D721Med (cell line): Measurements from ENCODE around the gene CNTNAP2.
"Not testable (repeated sequence)": the region's sequence is repeated elsewhere in the genome, so short reads cannot be mapped to it uniquely, and the experiment has no call there.

Experiments used
- DNase-seq: peaks from one replicate; pipeline ENCODE4 v3.0.0; 2011; ENCODE audit warnings: low spot score; ENCODE audit not compliant: insufficient read length
- FAIRE-seq: peaks from 2 replicates; lab custom pipeline; 2011; peaks lifted over from hg19 to GRCh38; lab: Jason Lieb, UNC
- TF ChIP-seq, protein P1 (sequence below): IDR thresholded peaks from 2 replicates; pipeline ENCODE4 v1.5.1; 2012; ENCODE audit warnings: mild to moderate bottlenecking, control low read depth; ENCODE audit not compliant: insufficient read depth; ENCODE audit errors: missing control alignments

Gene CNTNAP2

DNA sequence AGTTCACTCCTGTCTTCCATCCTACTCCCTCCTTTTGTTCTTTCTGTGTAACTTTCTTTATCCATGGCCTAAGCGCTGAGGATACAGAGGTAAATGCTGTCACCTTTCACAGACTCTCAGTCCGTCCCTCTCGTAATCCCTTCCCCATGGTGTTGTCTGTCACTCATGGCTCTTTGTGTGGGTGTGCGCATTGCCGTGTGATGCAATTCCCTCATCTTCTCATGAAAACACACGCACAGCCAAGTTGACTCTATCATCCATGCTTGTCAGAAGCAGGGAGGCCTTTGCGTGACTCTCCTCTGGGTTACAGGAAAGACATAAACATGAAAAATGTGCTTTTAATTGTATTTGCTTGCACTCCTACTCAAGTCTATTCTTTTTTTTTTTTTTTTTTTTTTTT lies 2348.3 kb downstream of the CNTNAP2 start:
- FAIRE-seq = no peak
- no peak for DNase-seq
- TF ChIP-seq, protein P1, sequence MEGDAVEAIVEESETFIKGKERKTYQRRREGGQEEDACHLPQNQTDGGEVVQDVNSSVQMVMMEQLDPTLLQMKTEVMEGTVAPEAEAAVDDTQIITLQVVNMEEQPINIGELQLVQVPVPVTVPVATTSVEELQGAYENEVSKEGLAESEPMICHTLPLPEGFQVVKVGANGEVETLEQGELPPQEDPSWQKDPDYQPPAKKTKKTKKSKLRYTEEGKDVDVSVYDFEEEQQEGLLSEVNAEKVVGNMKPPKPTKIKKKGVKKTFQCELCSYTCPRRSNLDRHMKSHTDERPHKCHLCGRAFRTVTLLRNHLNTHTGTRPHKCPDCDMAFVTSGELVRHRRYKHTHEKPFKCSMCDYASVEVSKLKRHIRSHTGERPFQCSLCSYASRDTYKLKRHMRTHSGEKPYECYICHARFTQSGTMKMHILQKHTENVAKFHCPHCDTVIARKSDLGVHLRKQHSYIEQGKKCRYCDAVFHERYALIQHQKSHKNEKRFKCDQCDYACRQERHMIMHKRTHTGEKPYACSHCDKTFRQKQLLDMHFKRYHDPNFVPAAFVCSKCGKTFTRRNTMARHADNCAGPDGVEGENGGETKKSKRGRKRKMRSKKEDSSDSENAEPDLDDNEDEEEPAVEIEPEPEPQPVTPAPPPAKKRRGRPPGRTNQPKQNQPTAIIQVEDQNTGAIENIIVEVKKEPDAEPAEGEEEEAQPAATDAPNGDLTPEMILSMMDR = no peak

DNA sequence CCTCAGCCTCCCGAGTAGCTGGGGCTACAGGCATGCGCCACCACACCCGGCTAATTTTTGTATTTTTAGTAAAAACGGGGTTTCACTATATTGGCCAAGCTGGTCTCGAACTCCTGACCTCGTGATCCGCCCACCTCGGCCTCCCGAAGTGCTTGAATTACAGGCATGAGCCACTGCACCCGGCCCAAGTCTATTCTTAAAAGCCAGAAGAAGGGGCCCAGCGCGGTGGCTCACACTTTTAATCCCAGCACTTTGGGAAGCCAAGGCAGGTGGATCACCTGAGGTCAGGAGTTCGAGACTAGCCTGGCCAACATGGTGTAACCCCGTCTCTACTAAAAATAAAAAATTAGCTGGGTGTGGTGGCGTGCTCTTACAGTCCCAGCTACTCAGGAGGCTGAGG lies 2348.8 kb downstream of the CNTNAP2 start:
- not testable (repeated sequence) for FAIRE-seq

DNA sequence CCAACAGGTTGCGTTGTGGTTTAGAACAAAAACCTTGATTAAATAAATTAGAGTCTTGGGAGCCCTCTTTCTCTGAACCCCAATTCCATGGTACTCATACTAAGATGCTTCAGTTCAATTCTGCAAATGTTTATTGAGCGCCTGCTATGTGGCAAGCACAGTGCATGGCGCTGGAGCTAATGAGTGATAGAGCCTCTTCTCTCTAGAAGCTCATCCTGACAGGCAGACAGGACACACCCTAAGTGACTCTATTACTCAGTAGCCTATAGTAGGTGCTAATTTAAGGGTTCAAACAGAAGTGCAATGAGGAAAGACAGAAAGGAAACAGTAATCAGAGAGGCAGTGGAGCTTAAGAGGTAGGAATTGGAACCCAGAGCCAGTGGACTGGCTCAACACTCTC lies 2349.5 kb downstream of the CNTNAP2 start:
- DNase-seq (no peak), FAIRE-seq (no peak)
- TF ChIP-seq, protein P1 = no peak

More for the DNA sequence above, 2348.8 kb downstream of the CNTNAP2 start:
- not testable (repeated sequence) for DNase-seq

DNA sequence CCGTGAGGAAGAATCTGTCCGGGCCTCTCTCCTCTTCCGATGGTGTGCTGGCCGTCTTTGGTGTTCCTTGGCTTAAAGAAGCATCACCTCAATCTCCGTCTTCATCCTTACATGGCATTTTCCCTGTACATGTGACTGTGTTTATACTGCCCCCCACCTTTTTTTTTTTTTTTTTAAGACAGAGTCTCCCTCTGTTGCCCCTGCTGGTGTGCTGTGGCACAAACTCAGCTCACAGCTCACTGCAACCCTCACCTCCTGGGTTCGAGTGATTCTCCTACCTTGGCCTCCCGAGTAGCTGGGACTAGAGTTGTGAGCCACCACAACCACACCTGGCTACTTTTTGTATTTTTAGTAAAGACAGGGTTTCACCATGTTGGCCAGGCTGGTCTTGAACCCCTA lies 2352.1 kb downstream of the CNTNAP2 start:
- FAIRE-seq = no peak
- no peak for DNase-seq
- TF ChIP-seq, protein P1 = no peak
